NCI-H748 (cell line): ENCODE results near the gene WNT3A.

ENCODE experiments used
- DNase-seq: peaks from one replicate; lab custom pipeline; 2025; ENCODE audit not compliant: unreplicated experiment; lab: John Stamatoyannopoulos, UW

WNT3A gene

DNA sequence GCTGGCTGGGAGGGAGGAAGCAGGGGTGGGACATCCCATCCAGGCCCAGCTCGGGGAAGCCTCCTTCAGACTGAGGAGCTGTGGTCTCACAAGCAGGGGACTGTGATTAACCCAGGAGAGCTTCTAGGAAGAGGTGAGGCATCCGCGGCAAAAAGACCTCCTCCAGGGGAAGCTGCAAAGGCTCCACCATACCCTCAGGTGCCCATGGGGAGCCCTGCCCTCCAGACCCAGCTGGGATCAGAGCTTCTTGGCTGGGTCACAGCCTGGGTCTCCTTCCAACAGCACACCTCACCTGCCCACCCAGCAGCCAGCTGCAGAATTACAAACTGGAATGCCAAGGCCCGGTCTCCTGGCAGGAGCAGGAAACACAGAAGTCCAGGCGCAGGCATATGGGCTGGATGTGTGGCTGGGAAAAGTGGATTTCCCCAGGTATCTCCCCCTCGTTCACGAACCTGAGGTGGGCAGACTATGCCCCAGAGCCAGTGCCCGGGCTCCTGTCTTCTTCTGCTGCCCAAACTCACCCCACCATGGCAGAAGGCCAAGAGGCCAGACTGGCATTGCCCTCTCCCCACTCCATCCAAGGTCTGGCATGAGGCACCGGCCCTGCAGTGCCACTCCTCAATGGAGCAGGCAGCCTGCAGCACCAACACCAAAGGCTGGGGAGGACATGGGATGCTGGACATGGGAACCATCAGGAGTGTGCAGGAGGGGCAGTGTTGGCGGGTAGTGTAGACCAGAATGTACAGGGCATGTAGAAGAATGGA lies 60.3 kb downstream of the WNT3A start:
- DNase-seq: no peak

DNA sequence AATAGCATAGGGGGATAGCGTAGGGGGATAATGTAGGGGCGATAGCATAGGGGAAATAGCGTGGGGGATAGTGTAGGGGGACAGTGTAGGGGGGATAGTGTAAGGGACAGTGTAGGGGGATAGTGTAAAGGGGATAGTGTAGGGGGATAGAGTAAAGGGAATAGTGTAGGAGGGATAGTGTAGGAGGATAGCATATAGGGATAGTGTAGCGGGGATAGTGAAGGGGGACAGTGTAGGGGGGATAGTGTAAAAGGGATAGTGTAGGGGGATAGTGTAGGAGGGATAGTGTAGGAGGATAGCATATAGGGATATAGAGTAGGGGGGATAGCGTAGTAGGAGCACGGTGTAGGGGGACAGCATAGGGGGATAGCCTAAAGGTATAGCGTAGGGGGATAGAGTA lies 61.6 kb downstream of the WNT3A start:
- no peak for DNase-seq

DNA sequence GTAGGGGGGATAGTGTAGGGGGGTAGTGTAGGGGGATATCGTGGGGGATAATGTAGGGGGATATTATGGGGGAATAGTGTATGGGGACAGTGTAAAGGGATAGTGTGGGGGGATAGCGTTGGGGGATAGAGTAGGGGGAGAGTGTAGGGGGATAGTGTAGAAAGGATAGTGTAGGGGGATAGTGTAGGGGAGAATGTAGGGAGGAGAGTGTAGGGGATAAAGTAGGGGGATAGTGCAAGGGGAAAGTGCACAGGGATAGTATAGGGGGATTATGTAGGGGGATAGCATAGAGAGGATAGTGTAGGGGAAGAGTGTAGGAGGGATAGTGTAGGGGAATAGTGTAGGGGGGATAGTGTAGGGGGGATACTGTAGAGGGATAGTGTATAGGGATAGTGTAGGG lies 63.4 kb downstream of the WNT3A start:
- no peak for DNase-seq

DNA sequence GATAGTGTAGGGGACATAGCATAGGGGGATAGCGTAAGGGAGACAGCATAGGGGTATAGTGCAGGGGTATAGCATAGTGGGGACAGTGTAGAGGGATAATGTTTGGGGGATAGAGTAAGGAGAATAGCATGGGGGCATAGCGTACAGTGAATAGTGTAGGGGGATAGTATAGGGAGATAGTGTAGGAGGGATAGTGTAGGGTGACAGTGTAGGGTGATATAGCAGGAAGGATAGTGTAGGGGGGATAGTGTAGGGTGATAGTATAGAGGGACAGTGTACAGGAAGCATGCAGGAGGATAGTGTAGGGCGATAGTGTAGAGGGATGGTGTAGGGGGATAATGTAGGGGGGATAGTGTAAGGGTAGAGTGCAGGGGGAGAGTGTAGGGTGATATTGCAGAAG lies 64.1 kb downstream of the WNT3A start:
- no peak for DNase-seq

DNA sequence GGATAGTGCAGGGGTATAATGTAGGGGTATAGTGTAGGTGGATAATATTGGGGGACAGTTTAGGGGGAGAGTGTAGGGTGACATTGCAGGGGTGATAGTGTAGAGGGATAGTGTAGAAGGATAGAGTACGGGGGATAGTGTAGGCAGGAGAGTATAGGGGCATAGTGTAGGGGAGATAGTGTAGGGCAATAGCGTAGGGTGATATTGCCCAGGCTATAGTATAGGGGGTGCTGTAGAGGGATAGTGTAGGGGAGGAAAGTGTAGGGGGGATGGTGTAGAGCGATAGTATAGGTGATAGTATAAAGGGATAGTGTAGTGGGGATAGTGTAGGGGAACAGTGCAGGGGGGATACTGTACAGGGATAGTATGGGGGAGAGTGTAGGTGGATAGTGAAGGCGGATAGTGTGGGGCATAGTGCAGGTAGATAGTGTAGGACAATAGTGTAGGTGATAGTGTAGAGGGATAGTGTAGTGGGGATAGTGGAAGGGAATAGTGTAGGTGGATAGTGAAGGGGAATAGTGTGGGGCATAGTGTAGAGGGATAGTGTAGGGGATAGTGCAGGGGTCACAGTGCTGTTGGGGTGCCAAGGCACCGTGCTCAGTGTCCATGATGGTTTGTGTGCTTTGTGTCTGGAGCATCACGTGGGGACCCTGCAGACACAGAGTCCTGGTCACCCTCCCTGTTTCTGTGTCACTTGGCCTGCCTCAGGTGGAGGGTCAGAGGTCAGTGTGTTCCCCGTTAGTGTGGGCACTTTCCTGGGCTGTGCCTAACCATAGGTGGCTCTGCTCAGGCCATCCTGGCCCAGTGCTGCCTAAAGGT lies 65.2 kb downstream of the WNT3A start:
- DNase-seq: no peak

DNA sequence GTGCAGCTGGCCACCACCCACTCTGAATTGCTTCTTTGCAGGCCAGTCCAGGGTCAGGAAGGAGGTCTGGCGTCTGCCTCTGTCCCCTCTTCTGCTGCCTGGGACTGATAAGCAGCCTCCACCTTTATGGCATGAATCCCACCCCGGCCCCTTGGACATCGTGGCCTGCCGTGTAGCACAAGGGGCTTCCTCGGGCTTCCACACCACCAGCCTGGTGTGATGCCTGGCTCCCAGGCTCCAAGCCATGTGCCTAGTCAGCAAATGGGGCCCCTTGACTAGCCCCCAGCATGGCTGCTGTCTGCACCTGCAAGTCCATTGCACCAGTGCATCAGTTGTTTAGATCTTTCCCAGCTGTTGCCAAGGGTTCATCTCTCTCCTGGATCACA lies 65.9 kb downstream of the WNT3A start:
- DNase-seq: no peak

DNA sequence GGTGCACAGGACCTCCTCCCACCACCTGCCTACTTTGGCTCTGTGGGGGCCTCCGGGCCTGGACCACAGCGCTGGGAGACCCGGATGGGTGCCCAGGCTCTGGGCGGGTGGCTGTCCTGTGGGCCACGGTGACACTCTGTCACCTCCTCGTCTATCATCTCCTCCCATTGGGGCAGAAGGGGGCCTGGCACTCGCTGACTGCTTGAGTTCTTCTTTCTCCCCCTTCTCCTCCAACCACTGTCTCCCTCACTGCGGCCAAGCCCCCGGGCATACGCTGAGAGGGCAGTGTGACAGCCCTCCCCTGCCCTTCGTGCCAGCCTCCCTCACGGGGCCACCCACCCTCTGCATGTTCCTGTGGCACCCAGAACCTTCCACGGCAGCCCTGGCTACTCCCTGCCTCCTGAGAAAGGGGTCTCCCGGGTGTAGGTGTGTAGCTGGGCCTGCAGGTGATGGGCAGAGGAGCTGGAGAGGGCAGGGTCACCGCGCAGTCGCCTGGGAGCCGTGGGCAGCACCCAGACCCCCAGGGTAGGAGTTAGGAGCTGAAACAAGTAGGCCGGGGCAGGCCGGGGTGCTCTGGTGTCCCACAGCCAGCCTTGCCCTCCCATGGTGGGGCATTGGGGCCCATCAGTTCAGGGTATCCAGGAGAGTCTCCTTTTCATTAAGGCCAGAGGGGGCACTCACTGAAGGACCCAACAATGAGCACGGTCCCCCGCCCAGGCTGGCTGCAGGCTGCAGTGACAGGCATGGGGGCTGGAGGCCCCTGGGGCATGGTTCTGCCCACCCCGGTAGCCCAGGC lies 66.5 kb downstream of the WNT3A start:
- no peak for DNase-seq

DNA sequence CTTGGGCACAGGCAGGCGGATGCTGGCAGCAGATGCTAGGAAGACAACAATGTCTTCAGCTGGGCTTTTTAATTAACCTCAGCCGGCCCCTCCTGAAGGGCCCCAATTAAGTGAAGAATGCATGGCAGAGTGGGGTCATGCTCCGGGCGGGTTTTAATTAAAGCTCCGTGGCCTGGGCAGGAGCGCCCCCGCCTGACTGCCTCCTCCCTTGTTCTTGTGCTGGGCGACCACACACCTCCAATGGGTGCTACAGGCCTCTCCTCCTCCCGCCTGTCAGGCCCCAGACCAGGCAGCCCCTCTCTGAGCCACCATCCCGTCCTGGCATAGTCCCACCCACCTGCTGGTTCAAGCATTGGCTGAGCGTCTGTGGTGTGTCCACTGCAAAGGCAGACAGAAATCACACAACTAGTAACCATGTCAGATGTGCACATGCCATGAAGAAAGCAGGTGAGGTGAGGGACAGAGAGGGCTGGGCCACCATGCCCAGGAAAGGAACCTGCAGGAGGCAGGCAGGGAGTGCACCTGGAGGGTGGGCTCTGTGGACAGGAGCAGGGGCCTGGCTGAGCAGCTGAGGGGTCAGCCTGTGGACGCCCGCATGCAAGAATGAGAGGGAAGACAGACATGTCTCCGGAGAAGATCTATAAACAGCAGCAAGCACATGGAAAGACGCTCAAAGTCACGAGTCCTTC lies 67.2 kb downstream of the WNT3A start:
- DNase-seq: peak; percentile 42

DNA sequence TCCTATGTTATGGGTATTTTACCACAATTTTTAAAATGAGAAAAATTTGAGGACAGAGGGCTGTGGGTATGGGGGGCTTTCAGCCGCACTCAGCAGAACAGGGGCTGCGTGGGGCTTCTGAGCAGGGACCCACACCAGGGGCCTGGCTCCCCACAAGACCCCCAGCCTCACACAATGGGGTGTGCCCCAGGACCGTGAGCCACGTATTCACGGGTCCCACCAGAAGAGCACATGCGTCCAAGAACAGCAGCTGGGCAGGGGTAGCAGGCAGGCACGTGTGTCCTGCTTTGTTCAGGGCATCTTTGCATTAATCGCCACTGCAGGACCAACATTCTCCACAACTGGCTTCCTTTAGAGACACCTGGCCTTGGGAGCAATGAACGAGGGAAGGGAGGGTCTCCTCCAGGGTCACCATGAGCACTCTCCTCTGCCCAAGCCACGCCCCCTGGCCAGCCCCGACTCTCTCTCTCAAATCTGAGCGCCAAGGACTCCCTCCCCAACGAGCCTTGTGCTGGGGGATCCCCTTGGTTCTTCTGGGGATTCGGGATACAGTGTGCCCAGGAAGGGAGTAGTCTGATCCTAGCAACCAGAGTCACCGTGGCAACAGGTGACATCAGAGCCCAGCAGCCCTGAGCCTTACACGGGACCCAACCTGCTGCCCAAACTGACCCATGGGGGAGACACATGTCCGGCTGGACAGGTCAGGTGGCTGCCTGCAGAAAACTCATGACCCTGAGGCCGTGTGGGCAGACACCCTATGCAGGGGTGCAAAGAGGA lies 68.3 kb downstream of the WNT3A start:
- DNase-seq: peak; percentile 6

DNA sequence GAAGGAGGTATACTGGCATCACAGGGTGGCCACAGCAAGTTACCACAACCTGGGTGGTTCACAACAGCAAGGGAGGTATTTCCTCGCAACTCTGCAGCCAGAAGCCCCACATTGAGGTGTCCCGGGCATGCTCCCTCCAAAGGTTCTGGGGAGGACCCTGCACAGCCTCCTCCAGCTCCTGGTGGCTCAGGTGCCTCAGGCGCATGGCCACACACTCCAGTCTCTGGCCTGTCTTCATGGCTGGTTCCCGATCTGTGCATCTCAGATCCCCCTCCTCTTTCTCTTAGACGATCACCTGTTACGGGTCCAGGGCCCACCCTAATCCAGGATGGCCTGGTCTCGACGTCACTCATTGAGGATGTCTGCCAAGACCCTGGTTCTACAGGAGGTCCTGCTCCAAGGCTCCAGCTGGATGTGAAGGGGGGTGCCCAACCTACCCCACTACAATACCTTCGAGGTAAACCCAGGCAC lies 69.0 kb downstream of the WNT3A start:
- DNase-seq: no peak

DNA sequence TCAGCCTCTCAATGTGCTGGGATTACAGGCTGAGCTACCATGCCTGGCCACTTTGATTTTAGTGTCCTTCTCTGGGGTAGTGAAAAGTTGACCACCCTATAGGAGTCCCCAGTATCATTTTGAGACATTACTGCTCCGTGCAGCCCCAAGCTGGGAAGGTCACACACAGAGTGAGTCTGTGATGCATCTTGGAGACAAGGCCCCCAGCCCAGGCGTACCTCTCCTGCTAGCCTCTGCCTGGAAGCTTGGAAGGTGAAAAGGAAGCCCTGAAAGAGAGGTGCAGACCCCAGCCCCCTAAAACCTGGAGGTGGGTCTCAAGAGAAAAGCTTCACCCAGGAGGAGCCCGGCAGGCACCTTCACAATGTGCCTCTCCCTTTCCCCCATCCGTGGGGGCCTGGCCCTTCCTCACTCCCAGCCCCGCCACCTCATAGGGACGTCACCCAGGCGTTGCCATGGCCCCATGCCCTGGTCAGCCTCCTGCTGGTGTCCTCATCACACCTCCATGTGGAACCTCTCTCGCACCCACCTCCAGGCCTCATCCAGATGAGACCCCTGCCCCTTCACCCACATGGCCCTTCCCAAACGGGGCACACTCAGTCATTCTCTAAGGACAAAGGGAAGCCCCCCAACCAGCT lies 70.1 kb downstream of the WNT3A start:
- no peak for DNase-seq

DNA sequence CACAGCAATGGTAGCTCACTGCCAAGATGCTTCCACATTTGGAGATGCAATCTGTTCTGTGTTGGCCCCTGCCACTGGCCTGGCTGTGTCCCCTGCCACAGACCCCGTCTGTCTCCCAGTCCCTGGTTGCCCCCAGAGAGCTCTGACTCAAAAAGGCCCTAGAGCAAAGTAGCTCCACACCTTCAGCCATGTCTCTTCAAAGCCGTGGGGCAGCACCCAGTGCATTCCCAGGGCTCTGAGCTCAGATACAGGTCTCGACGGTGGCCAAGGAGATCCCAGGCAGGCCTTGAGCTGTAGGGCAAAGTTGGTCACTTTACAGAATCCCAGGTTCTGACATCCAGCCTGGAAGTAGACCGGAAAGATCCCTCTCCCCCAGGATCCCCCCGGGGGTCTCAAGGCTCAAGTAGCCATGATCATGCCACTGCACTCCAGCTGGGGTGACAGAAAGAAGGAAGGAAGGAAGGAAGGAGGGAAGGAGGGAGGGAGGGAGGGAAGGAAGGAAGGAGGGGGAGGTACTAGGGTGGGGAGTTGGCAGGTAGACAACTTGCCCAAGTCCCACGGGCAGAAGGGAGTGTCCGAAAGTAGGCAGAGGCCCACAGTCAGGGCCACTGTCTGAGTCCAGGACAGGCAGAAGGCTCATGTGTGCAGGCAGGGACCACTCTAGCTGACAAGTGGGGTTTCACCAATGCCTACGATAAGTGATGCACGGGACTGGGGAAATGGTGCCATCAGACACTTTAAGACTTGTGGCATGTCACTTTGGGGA lies 71.0 kb downstream of the WNT3A start:
- no peak for DNase-seq

DNA sequence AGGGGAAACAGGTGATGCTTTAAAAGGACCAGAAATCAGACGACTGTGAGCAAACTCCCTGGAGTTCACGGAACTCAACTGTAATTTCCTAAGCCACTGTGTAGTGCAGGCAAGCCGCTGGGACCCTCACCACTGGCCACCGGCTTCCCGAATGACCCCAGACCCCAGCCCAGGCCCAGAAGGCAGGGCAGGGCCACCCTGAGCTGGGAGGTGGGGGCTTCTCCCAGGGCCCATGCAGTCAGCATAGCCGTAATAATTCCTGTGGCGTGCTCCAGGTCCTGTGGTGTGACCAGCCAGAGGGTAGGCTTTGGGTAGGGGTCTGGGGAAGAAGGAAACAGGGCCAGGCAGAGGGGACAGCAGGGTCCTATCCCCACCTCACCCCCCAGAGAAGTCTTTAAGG lies 72.2 kb downstream of the WNT3A start:
- DNase-seq: no peak

DNA sequence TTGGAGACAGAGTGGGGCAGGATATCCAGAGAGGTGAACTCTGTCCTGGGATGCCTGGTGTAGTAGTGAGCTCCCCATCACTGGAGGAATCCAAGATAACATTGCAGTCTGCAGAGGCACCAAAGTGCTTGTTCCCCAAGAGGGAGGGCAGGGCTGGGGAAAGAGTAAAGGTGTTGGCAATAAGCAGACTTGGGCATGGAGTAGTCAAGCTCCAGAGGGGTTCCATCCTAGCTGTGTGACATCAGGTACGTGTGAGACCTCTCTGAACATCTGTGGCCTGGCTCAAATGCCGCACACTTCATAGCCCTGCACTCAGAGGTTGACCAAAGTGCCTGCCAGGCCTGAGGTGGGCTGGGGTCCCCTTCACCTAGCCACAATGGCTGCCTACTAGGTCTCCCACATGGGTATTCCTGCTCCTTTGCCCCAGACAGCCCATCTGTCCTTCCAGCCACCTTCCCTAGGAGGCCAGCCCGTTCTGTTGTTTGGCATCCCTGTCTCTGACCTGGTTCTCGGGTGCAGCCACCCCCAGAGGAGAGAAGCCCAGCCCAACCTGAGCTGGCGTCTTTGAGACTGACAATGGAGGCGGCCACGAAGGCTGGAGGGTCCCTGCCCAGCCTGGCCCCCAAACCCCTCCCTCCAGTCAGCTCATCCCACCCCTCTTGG lies 72.9 kb downstream of the WNT3A start:
- no peak for DNase-seq

DNA sequence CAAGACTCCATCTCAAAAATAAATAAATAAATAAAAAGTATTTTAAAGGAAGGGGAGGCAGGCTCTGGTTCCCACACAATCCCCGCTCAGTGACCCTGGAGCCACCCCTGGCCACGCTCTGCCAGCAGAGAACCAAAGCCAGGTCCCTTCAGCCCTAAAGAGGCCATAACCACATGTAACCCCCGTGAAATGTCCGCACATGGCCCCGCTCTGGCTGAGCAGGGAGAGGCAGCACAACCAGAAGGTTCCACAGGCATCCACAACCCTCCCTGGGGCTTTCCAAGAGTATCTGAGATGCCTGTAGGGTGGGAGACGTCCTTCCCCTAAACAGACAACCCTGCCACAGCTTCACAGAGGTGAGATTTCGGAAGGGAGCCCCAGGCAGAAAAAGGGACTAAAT lies 74.3 kb downstream of the WNT3A start:
- DNase-seq: no peak

DNA sequence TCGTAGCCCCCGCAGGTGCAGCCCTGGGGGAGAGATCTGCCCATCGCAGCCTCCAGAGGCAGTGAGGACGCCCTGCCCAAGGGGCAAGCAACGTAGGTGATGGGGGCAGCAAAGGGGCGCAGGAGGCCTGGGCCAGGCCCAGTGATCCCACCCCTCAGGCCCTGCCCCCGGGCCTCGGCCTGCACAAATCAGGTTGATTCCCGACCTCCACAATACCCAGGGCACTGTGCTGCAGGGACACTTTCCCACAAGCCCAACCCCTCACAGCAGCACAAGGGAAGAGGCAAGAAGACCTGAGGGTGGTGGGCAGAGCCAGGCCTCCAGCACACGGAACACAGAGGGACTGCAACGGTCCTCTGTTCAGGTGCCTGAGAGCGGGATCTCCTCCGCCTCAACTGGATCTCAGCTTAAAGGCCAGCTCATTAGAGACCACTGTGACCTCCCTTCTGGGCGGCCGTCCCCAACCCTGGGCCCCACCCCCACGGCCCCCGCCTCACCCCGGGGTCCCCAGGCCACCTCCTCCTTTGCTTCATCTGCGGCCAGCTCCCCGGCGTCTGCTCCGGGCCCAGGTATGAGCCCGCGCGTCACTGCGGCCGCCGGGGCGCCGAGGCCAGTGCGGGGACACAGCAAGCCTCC lies 74.9 kb downstream of the WNT3A start:
- DNase-seq: peak; percentile 15

DNA sequence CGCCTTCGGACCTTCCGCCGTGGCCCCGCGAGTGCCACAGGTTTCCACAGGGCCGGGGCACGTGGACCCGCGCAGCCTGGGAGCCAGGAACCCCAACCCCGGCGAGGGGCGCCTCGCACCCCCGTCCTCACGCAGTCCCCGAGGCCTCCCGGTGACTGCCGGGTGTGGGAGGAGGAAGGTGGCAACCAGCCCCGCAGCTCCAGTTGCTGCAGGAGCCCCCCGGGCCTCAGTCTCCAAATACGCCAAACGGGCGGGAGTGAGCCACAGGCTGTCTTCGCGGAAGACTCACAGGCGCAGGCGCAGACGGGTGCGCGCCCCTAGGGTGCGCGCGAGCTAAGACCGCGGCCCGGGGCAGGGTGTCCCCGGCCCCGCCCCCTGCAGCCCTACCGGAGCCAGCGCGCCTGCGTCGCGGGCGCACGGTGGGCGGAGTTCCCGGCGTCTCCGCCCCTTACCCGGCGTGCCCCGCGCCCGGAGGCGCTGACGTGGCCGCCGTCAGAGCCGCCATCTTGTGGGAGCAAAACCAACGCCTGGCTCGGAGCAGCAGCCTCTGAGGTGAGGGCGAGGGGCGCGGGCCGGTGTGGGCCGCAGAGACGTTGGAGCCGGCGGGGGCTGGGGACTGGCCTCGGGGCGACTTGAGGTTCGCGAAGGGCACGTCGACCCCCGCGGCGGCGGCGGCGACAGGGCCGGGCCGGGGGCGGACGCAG lies 75.6 kb downstream of the WNT3A start, which contains the start of gene ARF1:
TSS of gene ARF1 (plus strand) at position 495 of the 704 bp plus-strand sequence. CDS start 14,407 bp downstream, outside the sequence.
- DNase-seq: peak; percentile 88
